ENCODE measurements around the gene TBC1D14. TPM values are rescaled to one million over a fixed set of nuclear protein-coding genes. Genes with fewer than 3 reads are reported as not detected.
A peak's percentile ranks its signal among the peaks of the same experiment; 100 is the strongest.

TBC1D14 gene
- total and polyA plus RNA-seq, 2 of the 8 experiments (the other 6 are each of a cell fraction or from before 2014, with no cell fraction given) = 45.6 to 48.2 TPM

- Histone ChIP-seq H3K9me3 (ENCODE audit: insufficient read depth in 2 of 2, low read depth in 1 of 2, low read length in 1 of 2) (no peaks in the 10 kb centered on the region), H2BK5ac (ENCODE audit: low read depth, low read length) (0 out of 2 replicates have a peak overlapping the region, but pooled peaks have one; percentile 5), H3K14ac (ENCODE audit: insufficient read length) (no peak overlapping the region), H3K56ac (replicated peaks; ENCODE audit: insufficient read length, low read depth, low read length) (no peak overlapping the region), H3K23ac (ENCODE audit: insufficient read length) (no peak overlapping the region), H2AFZ (ENCODE audit: low read length) (no peak overlapping the region), H4K20me1 (replicated peaks in 1 of 2; ENCODE audit: control insufficient read depth in 1 of 2, insufficient read depth in 2 of 2, low read length in 2 of 2) (peaks cover 0 to 15% of the 10 kb centered on the region in 2 experiments), H3K36me3 (ENCODE audit: control insufficient read depth in 2 of 4, insufficient read depth in 4 of 4, low read length in 3 of 4) (no peaks in the 10 kb centered on the region), H3K4me2 (ENCODE audit: insufficient read depth in 1 of 2, low read depth in 2 of 2, low read length in 2 of 2) (no peak overlapping the region), H3K79me1 (ENCODE audit: low read depth, low read length) (peaks cover 21% of the 10 kb centered on the region), H3K27me3 (replicated peaks in 1 of 4; ENCODE audit: control insufficient read depth in 3 of 4, extremely low read depth in 1 of 4, insufficient read depth in 3 of 4, low read length in 3 of 4) (no peaks in the 10 kb centered on the region), H2BK120ac (replicated peaks; ENCODE audit: low read depth, low read length) (no peak overlapping the region), H2BK20ac (ENCODE audit: low read length) (no peak overlapping the region), H2AK5ac (ENCODE audit: low read depth, low read length) (no peak overlapping the region), H2BK15ac (ENCODE audit: low read length) (0 out of 2 replicates have a peak overlapping the region, but pooled peaks have one; percentile 46), H4K91ac (replicated peaks; ENCODE audit: insufficient read length, low read length) (peak overlapping the region; percentile 25), H3K79me2 (ENCODE audit: control insufficient read depth in 1 of 2, insufficient read depth in 2 of 2, low read length in 2 of 2) (peaks cover 0 to 29% of the 10 kb centered on the region in 2 experiments; a peak in 3 of 4 replicates), H3K23me2 (ENCODE audit: low read depth, low read length) (no peaks in the 10 kb centered on the region), H3K9ac (replicated peaks in 1 of 4; ENCODE audit: extremely low read depth in 1 of 4, low read depth in 3 of 4, low read length in 3 of 4) (no peak overlapping the region), H3K4ac (replicated peaks; ENCODE audit: insufficient read length, low read depth, low read length) (no peak overlapping the region), H3K27ac (ENCODE audit: low read depth, low read length) (no peak overlapping the region), H3K4me3 (ENCODE audit: extremely low read depth in 1 of 4, insufficient read depth in 2 of 4, low read depth in 3 of 4, low read length in 4 of 4) (no peak overlapping the region), H3K4me1 (replicated peaks in 1 of 4; ENCODE audit: control insufficient read depth in 3 of 4, insufficient read depth in 4 of 4, low read length in 3 of 4) (peaks cover 8 to 38% (median 21%) of the 10 kb centered on the region in 4 experiments), H3K18ac (ENCODE audit: extremely low read depth, low read length) (peak overlapping the region; percentile 40; the same call in 1 of the 2 replicates), H2BK12ac (ENCODE audit: low read depth, low read length) (no peak overlapping the region), H4K5ac (ENCODE audit: insufficient read length, low read depth, low read length) (no peak overlapping the region), H4K8ac (ENCODE audit: extremely low read depth, insufficient read depth, low read length) (peak overlapping the region; percentile 45; the same call in 1 of the 2 replicates)
- TF ChIP-seq MAX (IDR thresholded peaks at IDR 0.05) = no peak
- ChIA-PET POLR2A (ENCODE audit: partially characterized antibody) (interaction anchor here (3.1 kb wide), 1 partner anchor 29 kb away, joined by 16 read pairs; the partner anchor contains the start of gene TBC1D14), CTCF (ENCODE audit: partially characterized antibody) (interaction anchor here (1.4 to 2.3 kb wide), 5 partner anchors 17 to 218 kb away, joined by 3 to 13 read pairs (median 6); partner anchors contain the start of gene TBC1D14)
- WGBS, 2 experiments (ENCODE audit: extremely low coverage in 1 of 2, insufficient coverage in 1 of 2, insufficient read length in 1 of 2, insufficient replicate concordance in 2 of 2, low coverage in 1 of 2, low lambda C conversion rate in 2 of 2, missing lambda C conversion rate in 1 of 2) = 80% methylated on average over 6 of the region's 7 CpGs; no CpG with 5 or more reads in 1 of the 2 experiments
- DNase-seq (ENCODE audit: low read depth in 1 of 2, low spot score in 2 of 2) (no peak), FAIRE-seq (no peak)
Measured at GRCh38 chr4:6938237-6938636, 28.6 kb downstream of the TBC1D14 start.
